GM21515 (cell line): ENCODE data around the gene HDAC7.

Experiments
- ATAC-seq: cut with Tn5 transposase; IDR thresholded peaks from one replicate; pipeline ENCODE4 v1.9.1; 2021; ENCODE audit not compliant: unreplicated experiment

The HDAC7 gene

DNA sequence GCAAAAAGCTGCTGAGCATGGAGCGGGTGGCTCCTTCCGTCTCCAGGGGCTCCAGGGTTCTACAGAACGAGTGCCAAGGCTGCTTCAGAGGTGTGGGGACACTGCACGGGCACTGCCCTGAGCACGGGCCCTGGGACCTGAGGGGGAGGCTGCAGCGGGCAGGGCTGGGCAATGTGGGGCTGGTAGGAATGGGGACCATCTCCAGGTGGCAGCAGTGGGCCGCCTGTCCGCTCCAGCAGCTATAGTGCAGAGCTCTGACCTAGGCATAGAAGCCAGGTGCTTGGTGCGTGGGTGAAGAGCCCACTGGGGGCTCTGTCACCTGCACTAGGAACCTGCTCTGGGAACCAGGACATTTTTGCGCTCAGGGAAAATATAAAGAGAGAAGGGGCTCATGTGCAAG is 22.3 kb downstream of the HDAC7 start:
- ATAC-seq, result no peak

DNA sequence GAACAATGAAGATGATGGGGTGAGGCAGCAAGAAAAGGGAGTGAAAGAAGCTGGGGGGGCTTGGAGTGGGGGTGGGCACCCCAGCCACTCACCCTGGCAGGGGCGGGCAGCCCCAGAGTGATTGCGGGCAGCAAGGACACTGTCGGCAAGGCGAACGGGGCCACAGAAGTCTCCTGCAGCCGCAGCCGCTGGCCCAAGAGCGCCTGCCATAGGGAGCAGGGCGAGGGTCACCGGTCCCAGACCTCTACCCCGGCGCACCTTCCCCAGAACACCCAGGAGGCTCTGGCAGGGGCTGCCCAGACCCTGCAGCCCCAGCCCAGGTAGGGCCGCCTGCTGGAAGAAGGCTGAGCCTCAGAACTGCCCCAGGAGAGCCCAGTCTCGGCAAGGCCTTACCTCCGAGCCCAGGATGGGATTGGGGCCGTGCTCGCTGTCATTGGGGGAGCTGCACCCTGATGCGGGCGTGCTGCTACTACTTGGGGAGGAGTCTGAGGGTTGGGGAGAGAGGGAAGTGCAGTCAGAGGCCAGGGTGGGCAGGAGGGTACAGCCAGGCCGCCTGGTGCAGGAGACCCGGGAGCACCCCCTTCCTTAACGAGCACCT is 23.8 kb downstream of the HDAC7 start:
- no peak for ATAC-seq

- no peak for ATAC-seq
Observed at GRCh38 chr12:47795121-47795813, 24.4 kb downstream of the HDAC7 start.

DNA sequence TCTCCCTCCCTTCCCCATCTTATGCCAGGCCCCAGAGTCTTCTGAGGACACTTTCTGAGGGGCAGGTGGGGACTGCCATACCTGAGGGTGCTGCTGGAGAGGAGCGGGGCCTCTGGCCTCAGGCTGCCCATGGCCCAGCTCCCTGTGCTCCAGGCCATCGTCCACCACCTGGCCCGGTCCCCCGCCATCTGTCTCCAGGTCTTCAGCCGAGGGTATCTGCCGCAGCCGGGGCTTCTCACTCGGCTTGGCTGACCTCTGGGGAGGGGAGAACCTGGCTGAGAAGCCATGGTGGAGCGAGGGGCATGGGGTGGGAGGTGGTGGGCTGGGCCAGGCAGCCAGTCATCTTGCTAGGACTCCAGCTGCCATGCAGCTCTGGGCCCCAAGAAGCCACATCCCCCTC is 25.0 kb downstream of the HDAC7 start:
- no peak for ATAC-seq

- no peak for ATAC-seq
Observed at GRCh38 chr12:47793015-47793681, 26.6 kb downstream of the HDAC7 start.

GRCh38 chr12:47791874-47792273 is 27.8 kb downstream of the HDAC7 start:
- no peak for ATAC-seq

- ATAC-seq, result no peak
Observed at GRCh38 chr12:47791351-47791746, 28.4 kb downstream of the HDAC7 start.

DNA sequence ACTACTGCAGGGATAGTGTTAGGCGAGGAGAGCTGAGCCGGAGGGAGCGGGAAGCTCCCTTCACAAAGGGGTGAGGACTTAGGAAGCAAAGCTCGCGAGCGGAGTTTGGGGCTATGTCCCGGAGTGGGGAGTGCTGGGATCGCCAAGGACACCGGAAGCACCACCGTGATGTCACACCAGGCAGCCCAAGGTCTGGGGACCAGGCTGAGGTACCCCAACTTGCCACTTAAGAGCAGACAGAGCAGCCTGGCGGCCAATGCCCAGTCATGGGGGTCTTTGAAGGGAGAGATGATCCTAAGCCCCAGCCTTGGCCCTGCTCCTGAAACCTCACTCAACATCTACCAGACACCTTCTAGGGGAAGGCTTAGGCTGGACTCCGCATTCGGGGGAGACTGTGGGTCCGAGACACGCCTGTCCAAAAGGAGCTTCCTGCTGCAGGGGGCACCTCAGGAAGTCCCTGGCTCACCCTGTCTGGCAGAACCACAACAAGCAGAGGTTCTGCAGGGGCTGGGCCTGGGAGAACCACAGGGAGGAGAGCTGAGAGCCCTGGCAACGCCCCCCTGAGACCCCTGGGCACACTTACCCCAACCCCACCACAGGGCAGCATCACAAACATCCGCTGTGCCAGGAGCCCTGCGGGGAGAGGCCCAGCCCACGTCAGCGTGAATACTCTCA is 28.9 kb downstream of the HDAC7 start:
- ATAC-seq, result no peak

- ATAC-seq, result no peak
Observed at GRCh38 chr12:47789712-47790489, 29.8 kb downstream of the HDAC7 start.

GRCh38 chr12:47789141-47789540 is 30.6 kb downstream of the HDAC7 start:
- ATAC-seq, result no peak

- ATAC-seq, result no peak
Observed at GRCh38 chr12:47787596-47788319, 31.9 kb downstream of the HDAC7 start.

- no peak for ATAC-seq
Observed at GRCh38 chr12:47786662-47787280, 32.9 kb downstream of the HDAC7 start.

DNA sequence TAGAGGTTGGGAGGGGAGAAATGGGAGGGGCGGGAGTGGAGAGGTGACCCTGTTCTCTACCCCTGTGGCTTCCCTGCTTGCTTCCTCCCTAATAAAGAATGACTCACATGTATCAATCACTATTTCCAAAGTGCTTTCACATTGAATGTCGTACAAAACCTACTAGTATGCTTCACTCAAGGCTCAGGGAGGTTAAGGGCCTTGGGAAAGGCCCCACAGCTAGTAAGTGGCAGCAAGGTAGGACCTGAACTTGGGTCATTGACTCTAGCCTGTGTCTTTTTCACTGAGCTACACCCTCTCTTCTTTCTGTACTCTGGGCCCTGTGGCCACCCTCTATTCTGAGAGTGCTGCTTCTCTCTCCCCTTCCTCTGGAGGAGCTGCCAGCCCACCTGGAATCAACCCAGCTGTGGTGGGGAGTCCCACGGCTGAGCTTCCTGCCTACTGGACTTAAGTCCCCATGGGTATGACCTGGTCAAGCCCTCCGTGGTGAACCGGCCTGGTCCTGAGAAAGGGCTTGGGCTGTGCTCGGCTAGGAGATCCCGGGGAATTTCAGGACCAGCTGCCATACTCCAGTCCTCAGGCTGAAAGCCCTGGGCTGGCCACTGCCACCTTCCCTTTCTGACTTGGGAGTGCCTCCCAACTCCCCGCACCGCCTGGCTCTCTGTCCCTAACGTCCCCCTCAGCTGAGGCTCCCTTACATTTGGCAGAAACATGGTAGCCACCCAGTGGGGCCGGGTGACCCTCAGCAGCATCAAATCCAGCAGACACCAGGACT is 33.6 kb downstream of the HDAC7 start:
- ATAC-seq, result no peak

DNA sequence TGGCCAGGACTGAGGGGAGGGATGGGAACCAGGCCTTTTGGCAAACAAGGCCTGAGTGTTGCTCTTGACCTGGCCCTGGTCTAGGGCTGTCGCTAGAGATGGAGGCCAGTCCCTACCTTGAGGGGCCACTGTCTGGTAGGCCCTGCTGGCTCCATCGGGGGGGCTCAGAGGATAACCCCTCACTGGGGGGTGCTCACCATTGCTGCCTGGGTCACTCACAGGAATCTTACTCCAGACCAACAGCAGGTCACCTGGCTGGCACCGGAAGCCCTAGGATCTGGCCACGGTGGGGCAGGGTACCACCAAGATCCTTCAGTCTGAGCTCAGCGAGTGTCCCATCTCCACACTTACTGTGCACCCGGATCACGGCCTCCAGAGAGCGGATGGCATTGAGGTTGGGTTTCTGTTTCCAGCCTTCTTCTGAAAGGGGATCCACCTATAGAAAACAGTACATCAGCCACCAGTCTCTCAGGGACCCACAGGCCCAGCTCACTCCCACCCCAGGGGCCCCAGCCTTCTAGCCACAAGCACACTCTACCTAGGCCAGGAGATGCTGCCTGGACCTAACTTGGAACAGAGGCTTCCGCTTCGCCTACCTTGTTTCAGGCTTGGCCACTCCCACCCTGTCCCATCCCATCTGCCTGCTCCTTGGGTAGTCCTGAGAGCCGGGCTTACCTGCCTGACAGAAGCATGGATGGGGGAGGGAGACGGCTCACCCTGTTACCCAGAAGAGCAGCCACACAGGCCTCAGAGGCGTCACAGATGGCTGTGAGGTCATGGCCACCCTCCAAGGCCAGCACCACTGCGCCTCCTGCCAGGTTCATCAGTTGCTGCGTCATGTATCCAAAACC is 34.4 kb downstream of the HDAC7 start:
- ATAC-seq, result no peak

- ATAC-seq, result no peak
Observed at GRCh38 chr12:47783821-47784819, 35.6 kb downstream of the HDAC7 start.

- no peak for ATAC-seq
Observed at GRCh38 chr12:47783024-47783755, 36.5 kb downstream of the HDAC7 start.
